ENCODE results near the gene NOTUM.
A peak's percentile ranks its signal among the peaks of the same experiment; 100 is the strongest.

NOTUM gene

DNA sequence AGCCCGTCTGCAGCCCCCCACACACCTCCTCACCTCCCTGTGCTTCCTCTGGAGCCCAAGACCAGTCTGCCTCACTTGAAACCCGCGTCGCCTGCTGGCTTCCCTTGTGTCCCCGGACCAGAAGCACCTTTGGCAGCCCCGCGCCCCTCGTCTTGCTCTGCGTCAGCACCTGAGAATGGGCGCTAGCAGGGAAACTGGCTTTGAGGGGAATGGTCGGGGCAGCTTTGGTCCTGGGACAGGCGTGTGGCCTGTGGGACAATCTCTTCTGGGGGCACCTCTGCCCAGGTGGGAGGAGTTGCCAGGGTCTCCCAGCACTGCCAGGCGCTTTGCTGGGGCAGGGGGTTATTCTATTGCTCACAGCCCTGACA is 29.8 kb downstream of the NOTUM start:
- no peak for DNase-seq (ENCODE audit: low spot score)
- no peak for TF ChIP-seq CTCF (conservative IDR thresholded peaks at IDR 0.05; ENCODE audit: low read depth)
- ChIA-PET POLR2A (ENCODE audit: low non-redundant PET) (no interaction called here), CTCF (no interaction called here)
- H3K27ac ChIP-seq, result peak overlapping the region; percentile 98

DNA sequence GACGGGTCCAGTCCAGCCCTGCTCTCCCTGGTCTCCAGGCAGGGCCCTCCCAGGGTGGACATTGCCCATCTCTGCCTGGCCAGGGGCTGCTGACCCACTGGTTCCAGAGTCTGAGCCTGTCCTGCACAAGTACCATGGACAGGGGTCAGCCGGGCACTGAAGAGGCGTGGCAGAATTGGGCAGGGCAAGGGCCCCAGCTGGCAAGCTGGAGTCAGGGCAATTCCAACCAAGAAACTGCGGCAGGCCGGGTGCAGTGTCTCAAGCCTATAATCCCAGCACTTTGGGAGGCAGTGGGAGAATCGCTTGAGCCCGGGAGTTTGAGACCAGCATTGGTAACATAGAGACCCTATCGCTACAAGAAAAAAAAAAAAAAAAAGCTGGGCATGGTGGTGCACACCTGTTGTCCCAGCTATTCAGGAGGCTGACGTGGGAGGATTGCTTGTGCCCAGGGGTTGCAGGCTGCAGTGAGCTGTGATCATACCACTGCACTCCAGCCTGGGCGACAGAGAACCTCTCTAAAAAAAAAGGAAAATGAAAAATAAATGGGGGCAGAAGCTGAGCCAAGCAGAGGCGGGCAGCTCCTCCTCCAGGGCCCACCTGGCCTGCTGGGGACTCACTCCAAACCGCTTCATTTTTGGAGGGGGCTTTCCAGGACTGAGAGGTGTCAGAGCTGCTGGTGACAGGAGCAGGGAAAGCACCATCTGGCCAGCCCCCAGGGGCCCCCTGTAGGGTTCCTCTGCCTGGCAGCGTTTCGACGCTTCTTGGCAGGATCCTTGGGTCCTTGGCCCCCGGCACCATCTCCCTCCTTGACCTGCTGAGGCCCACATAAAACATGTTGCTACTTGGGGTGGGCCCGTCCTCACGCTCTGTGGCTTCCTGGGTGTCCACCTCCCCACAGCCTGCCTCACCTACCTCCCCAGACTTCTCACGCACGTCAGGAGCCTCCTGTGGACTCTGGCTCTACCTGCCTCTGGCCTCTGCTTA is 30.6 kb downstream of the NOTUM start:
- ChIA-PET POLR2A (ENCODE audit: low non-redundant PET) (interaction anchor here (0.5 to 0.6 kb wide), 3 partner anchors 22 to 107 kb away, joined by 3 to 4 read pairs (median 3); partner anchors contain the start of gene DCXR), CTCF (interaction anchor here (1.2 kb wide), 1 partner anchor 91 kb away, joined by 5 read pairs; no protein-coding TSS in a partner anchor)
- TF ChIP-seq CTCF (conservative IDR thresholded peaks at IDR 0.05; ENCODE audit: low read depth), result no peak
- peak overlapping the region; percentile 98 for H3K27ac ChIP-seq
- no peak for DNase-seq (ENCODE audit: low spot score)

DNA sequence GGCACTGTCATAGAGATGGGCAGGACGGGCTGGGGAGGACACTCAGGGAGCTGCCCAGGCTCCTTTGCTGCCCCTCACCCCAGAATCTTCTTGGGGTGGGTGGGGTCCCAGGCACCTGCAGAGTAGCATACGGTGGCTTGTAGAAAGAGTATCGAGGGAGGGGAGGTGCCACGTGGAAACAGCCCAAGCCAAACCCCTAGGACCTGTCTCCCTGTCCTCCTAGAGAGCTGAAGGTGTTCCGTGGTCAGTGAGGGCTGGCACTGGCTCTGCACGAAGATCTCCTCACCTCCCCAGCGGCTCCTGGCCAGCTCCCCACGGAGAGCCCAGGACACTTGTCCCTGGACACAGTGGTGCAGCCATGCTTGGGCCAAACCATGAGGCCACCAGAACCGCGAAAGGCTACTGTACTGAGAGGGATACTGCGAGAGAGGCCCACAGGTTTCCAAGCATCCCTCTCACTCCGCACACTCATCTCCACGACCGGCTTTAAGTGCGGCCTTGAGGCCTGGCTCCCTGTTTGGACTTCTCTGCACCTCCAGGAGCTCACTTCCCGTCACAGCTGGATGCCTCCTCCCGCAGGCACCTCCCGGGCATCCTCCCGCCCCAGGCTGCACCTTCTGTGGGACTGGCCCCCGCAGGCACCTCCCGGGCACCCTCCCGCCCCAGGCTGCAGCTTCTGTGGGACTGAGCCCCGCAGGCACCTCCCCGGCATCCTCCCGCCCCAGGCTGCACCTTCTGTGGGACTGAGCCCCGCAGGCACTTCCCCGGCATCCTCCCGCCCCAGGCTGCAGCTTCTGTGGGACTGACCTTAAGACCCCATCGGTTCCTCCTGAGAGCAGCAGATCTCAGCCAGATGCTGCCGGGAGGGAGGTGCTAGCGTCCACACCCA is 31.5 kb downstream of the NOTUM start:
- DNase-seq (ENCODE audit: low spot score), result no peak
- no peak for TF ChIP-seq CTCF (conservative IDR thresholded peaks at IDR 0.05; ENCODE audit: low read depth)
- ChIA-PET POLR2A (ENCODE audit: low non-redundant PET) (interaction anchor here (0.6 kb wide), 1 partner anchor 23 kb away, joined by 3 read pairs; no protein-coding TSS in a partner anchor), CTCF (interaction anchor here (1.2 kb wide), 1 partner anchor 92 kb away, joined by 5 read pairs; no protein-coding TSS in a partner anchor)
- H3K27ac ChIP-seq, result peak overlapping the region; percentile 98

DNA sequence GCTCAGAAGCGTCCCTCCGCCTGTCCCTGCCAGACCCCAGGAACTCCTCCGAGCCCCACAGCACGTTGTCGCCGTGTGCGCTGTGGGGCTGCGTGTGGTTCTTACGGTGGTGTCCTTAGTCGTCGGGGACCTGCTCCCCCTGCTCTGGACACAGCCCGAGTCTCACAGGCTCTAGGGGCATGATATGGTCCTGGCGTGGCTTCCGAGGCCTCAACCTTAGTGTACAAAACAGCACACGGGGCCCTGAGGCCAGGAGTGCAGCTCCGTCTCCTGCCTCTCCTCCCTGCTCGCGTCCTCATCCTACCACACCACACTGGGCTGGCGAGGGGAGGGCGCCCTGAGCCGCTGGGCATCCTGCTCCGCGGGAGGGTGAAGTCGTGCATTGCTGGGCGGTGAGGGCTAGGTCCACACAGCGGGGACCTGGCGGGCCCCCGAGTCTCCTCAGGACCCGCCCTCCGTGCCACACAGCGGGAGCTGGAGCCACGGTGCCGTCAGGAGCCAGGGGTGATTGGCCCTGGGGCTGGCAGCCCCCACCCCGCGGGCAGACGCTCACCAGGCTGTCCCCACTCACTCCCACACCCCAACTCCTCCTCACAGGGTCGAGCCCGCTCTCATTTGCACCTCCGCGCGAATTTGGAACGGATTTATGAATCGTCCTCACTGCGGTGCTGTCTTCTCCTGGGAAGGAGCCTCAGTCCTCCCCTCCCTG is 32.3 kb downstream of the NOTUM start:
- peak overlapping the region; percentile 98 for H3K27ac ChIP-seq
- TF ChIP-seq CTCF (conservative IDR thresholded peaks at IDR 0.05; ENCODE audit: low read depth), result no peak
- peak; percentile 25 for DNase-seq (ENCODE audit: low spot score)
- ChIA-PET CTCF (interaction anchor here (0.6 to 0.9 kb wide), 3 partner anchors 14 to 31 kb away, joined by 3 to 5 read pairs (median 3); no protein-coding TSS in a partner anchor), POLR2A (ENCODE audit: low non-redundant PET) (no interaction called here)

DNA sequence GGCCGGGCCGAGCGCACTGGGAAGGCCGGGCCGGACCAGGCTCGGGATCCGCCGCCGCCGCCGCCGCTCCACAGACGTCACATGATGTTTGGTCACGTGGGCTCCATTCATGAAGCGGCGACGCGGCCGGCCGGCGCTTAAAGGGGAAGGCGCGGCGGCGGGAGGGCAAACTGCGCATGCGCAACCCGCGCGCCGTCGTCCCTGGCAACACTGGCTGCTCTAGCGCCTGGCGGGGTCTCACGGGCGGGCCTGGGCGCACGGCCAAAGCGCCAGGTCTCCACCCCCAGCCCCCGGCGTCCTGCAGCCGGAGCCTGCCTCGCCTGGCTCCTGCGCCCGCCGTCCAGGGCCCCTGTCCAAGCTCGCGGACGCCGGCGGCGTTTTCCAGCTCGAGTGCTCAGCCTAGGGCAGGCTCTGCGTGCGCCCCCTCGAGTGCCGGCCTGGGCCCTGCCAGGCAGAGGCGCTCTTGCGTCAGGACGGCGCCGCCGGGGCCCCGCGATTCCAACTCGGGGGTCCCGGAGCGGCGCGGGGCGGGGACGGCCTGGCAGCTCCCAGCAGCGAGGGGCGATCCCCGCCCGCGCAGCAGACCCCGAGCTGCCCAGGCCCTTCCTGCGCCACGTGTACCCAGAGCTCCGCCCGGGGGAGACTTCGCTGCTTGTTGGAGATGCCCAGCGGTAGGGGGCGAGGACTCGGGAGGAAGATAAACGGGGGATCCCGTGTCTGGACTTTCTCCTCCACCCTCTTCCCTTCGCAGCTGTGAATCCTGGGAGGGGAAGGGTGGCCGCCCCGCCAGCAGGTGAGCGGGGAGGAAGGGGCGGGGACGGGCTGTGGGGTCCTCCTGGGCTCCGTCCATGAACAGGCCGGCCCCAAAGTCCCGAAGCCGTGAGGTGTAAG is 33.1 kb downstream of the NOTUM start, which contains the start of gene MAFG:
MAFG (minus strand) TSS at position 83 of the 891 bp plus-strand sequence. CDS start 4,550 bp downstream, outside the sequence.
- peak; percentile 92 for DNase-seq (ENCODE audit: low spot score)
- CTCF ChIA-PET, result interaction anchor here (0.6 to 0.9 kb wide), 4 partner anchors 15 to 32 kb away, joined by 3 to 5 read pairs (median 3); no protein-coding TSS in a partner anchor

More for the DNA sequence above, 33.1 kb downstream of the NOTUM start, which contains the start of gene MAFG:
- TF ChIP-seq CTCF (conservative IDR thresholded peaks at IDR 0.05; ENCODE audit: low read depth), result peak; percentile 59
- POLR2A ChIA-PET (ENCODE audit: low non-redundant PET), result no interaction called here
- H3K27ac ChIP-seq, result peak within 1 kb of the TSS; percentile 98
